Activated CD4-positive, alpha-beta T cell treated with anti-CD3 and anti-CD28 coated beads, Interleukin-2, amount 10 ng/mL, durations not matched to agents 7 days and 5 days (primary cell): Measurements from ENCODE around the gene POMZP3. TPM values are rescaled to one million over a fixed set of nuclear protein-coding genes. Genes with fewer than 3 reads are reported as not detected.
"Not testable (repeated sequence)": the region's sequence is repeated elsewhere in the genome, so short reads cannot be mapped to it uniquely, and the experiment has no call there.

ENCODE experiments used
- CTCF ChIA-PET: fragments of 350-600 bp; sonication (Branson Sonifier 250); formaldehyde crosslinking; loops from one replicate; lab custom pipeline; 2021; ENCODE audit warnings: antibody characterized with exemption; lab: Charles Lee
- POLR2A ChIA-PET: fragments of 350-600 bp; sonication (Branson Sonifier 250); formaldehyde crosslinking; loops from one replicate; lab custom pipeline; 2021; ENCODE audit warnings: antibody characterized with exemption; lab: Charles Lee
- DNase-seq: peaks from one replicate; pipeline ENCODE4 v3.0.0-alpha.2; 2020
- H3K27ac Mint-ChIP-seq: one replicate; pipeline ENCODE4 v1.8.0; 2021; ENCODE audit warnings: mild to moderate bottlenecking, moderate library complexity, mixed read lengths
- H3K27me3 Mint-ChIP-seq: one replicate; pipeline ENCODE4 v1.8.0; 2021; ENCODE audit warnings: mixed read lengths
- H3K36me3 Mint-ChIP-seq: one replicate; pipeline ENCODE4 v1.8.0; 2021; ENCODE audit warnings: low read depth, mixed read lengths
- H3K4me1 Mint-ChIP-seq: one replicate; pipeline ENCODE4 v1.8.0; 2021; ENCODE audit warnings: mixed read lengths
- H3K4me3 Mint-ChIP-seq: one replicate; pipeline ENCODE4 v1.8.0; 2021; ENCODE audit warnings: mild to moderate bottlenecking, moderate library complexity, mixed read lengths
- H3K9me3 Mint-ChIP-seq: one replicate; pipeline ENCODE4 v1.8.0; 2021; ENCODE audit warnings: mixed read lengths
- total RNA-seq, 2 experiments: library from RNA; stranded (reverse); gene quantifications; one replicate each; pipeline ENCODE4 v1.2.3, GENCODE V29; 2021

Gene POMZP3
- total RNA-seq, 2 experiments from 2014 or later: 11.3 to 12.4 TPM

GRCh38 chr7:76575919-76576655 is 51.0 kb downstream of the POMZP3 start:
- DNase-seq, H3K9me3 Mint-ChIP-seq: not testable (repeated sequence)

GRCh38 chr7:76575431-76575830 is 51.6 kb downstream of the POMZP3 start:
- H3K27ac Mint-ChIP-seq, H3K4me3 Mint-ChIP-seq: not testable (repeated sequence)

More at GRCh38 chr7:76575919-76576655, 51.0 kb downstream of the POMZP3 start:
- H3K27me3 Mint-ChIP-seq, H3K4me1 Mint-ChIP-seq, H3K27ac Mint-ChIP-seq, H3K4me3 Mint-ChIP-seq, POLR2A ChIA-PET, CTCF ChIA-PET: not testable (repeated sequence)
- peaks cover 16% of the 10 kb centered on the region for H3K36me3 Mint-ChIP-seq

GRCh38 chr7:76572296-76572695 is 54.8 kb downstream of the POMZP3 start:
- POLR2A ChIA-PET, H3K27me3 Mint-ChIP-seq, H3K4me3 Mint-ChIP-seq, H3K9me3 Mint-ChIP-seq, H3K27ac Mint-ChIP-seq, H3K4me1 Mint-ChIP-seq, DNase-seq, CTCF ChIA-PET: not testable (repeated sequence)
- H3K36me3 Mint-ChIP-seq: peaks cover 20% of the 10 kb centered on the region

More at GRCh38 chr7:76575431-76575830, 51.6 kb downstream of the POMZP3 start:
- CTCF ChIA-PET, H3K27me3 Mint-ChIP-seq, DNase-seq, H3K9me3 Mint-ChIP-seq, H3K4me1 Mint-ChIP-seq, POLR2A ChIA-PET: not testable (repeated sequence)
- peaks cover 16% of the 10 kb centered on the region for H3K36me3 Mint-ChIP-seq

- DNase-seq, H3K27me3 Mint-ChIP-seq, H3K4me3 Mint-ChIP-seq, H3K4me1 Mint-ChIP-seq, H3K27ac Mint-ChIP-seq, H3K9me3 Mint-ChIP-seq, CTCF ChIA-PET, POLR2A ChIA-PET: not testable (repeated sequence)
- H3K36me3 Mint-ChIP-seq: peaks cover 30% of the 10 kb centered on the region
Measured at GRCh38 chr7:76570324-76570775, 56.7 kb downstream of the POMZP3 start.

GRCh38 chr7:76568742-76569141 is 58.3 kb downstream of the POMZP3 start:
- CTCF ChIA-PET: not testable (repeated sequence)

GRCh38 chr7:76567753-76568152 is 59.3 kb downstream of the POMZP3 start:
- H3K27ac Mint-ChIP-seq, H3K9me3 Mint-ChIP-seq, H3K4me3 Mint-ChIP-seq, CTCF ChIA-PET, H3K4me1 Mint-ChIP-seq, H3K27me3 Mint-ChIP-seq, DNase-seq, POLR2A ChIA-PET: not testable (repeated sequence)
- peaks cover 30% of the 10 kb centered on the region for H3K36me3 Mint-ChIP-seq

More at GRCh38 chr7:76568742-76569141, 58.3 kb downstream of the POMZP3 start:
- H3K4me1 Mint-ChIP-seq, H3K27me3 Mint-ChIP-seq, H3K4me3 Mint-ChIP-seq, DNase-seq, H3K27ac Mint-ChIP-seq, POLR2A ChIA-PET, H3K9me3 Mint-ChIP-seq: not testable (repeated sequence)
- H3K36me3 Mint-ChIP-seq: peaks cover 31% of the 10 kb centered on the region

GRCh38 chr7:76567311-76567710 is 59.8 kb downstream of the POMZP3 start:
- CTCF ChIA-PET, H3K27me3 Mint-ChIP-seq, H3K4me3 Mint-ChIP-seq, H3K4me1 Mint-ChIP-seq, DNase-seq, H3K27ac Mint-ChIP-seq, H3K9me3 Mint-ChIP-seq, POLR2A ChIA-PET: not testable (repeated sequence)
- H3K36me3 Mint-ChIP-seq: peaks cover 28% of the 10 kb centered on the region

- CTCF ChIA-PET, H3K4me3 Mint-ChIP-seq, H3K27ac Mint-ChIP-seq, DNase-seq, H3K4me1 Mint-ChIP-seq, POLR2A ChIA-PET, H3K9me3 Mint-ChIP-seq, H3K27me3 Mint-ChIP-seq: not testable (repeated sequence)
- H3K36me3 Mint-ChIP-seq: peaks cover 29% of the 10 kb centered on the region
Measured at GRCh38 chr7:76565001-76565400, 62.1 kb downstream of the POMZP3 start.

- peaks cover 35% of the 10 kb centered on the region for H3K36me3 Mint-ChIP-seq
- H3K4me1 Mint-ChIP-seq: peaks cover 14% of the 10 kb centered on the region
- POLR2A ChIA-PET: not testable (repeated sequence)
Measured at GRCh38 chr7:76561342-76561741, 65.7 kb downstream of the POMZP3 start.

GRCh38 chr7:76560157-76560556 is 66.9 kb downstream of the POMZP3 start:
- DNase-seq, H3K27me3 Mint-ChIP-seq, H3K9me3 Mint-ChIP-seq, H3K27ac Mint-ChIP-seq, H3K4me3 Mint-ChIP-seq, POLR2A ChIA-PET, CTCF ChIA-PET: not testable (repeated sequence)
- H3K36me3 Mint-ChIP-seq: peaks cover 30% of the 10 kb centered on the region
- peaks cover 12% of the 10 kb centered on the region for H3K4me1 Mint-ChIP-seq

More at GRCh38 chr7:76561342-76561741, 65.7 kb downstream of the POMZP3 start:
- H3K27ac Mint-ChIP-seq, DNase-seq, H3K4me3 Mint-ChIP-seq, H3K27me3 Mint-ChIP-seq, H3K9me3 Mint-ChIP-seq, CTCF ChIA-PET: not testable (repeated sequence)

Other genes starting within 250 kb of the POMZP3 start
- gene SSC4D, start 217.6 kb downstream of the POMZP3 start, total RNA-seq: under 1 TPM; 0.32 to 0.60 TPM
- 1 to 10 TPM; 1.0 to 1.1 TPM for gene ZP3, start 202.3 kb downstream of the POMZP3 start, total RNA-seq
- 10 to 100 TPM; 31.5 to 35.8 TPM for gene DTX2, start 165.6 kb downstream of the POMZP3 start, total RNA-seq
- 1 to 10 TPM; 1.3 to 1.5 TPM for gene UPK3B, start 116.7 kb downstream of the POMZP3 start, total RNA-seq
- under 1 TPM; 0.30 to 0.58 TPM for gene SPDYE16, start 84.0 kb downstream of the POMZP3 start, total RNA-seq